HG03139 (cell line): ENCODE measurements around the gene ZNHIT1.
"Not testable (repeated sequence)": the region's sequence is repeated elsewhere in the genome, so short reads cannot be mapped to it uniquely, and the experiment has no call there.

ENCODE experiments used
- ATAC-seq: cut with Tn5 transposase; IDR thresholded peaks from one replicate; pipeline ENCODE4 v1.9.1; 2021; ENCODE audit not compliant: unreplicated experiment

ZNHIT1 gene

GRCh38 chr7:101186844-101187428 lies 31.0 kb upstream of the ZNHIT1 start:
- ATAC-seq, result no peak

GRCh38 chr7:101189109-101189508 lies 28.9 kb upstream of the ZNHIT1 start:
- no peak for ATAC-seq

- ATAC-seq, result no peak
These were observed 22.1 kb upstream of the ZNHIT1 start for GRCh38 chr7:101195884-101196283.

GRCh38 chr7:101197991-101198390 lies 20.0 kb upstream of the ZNHIT1 start:
- ATAC-seq, result no peak

- no peak for ATAC-seq
These were observed 19.5 kb upstream of the ZNHIT1 start for GRCh38 chr7:101198476-101198875.

GRCh38 chr7:101199522-101199921 lies 18.4 kb upstream of the ZNHIT1 start:
- not testable (repeated sequence) for ATAC-seq

GRCh38 chr7:101200504-101200861 lies 17.5 kb upstream of the ZNHIT1 start:
- no peak for ATAC-seq

GRCh38 chr7:101200862-101201599 lies 16.9 kb upstream of the ZNHIT1 start, which contains the start of gene MOGAT3:
Gene MOGAT3, minus strand, starts transcription at chr7:101201036. Its CDS starts 182 bp downstream, at chr7:101200854.
- ATAC-seq, result no peak

- no peak for ATAC-seq
These were observed 16.0 kb upstream of the ZNHIT1 start for GRCh38 chr7:101201695-101202602.

GRCh38 chr7:101202603-101202918 lies 15.4 kb upstream of the ZNHIT1 start:
- ATAC-seq, result no peak

- not testable (repeated sequence) for ATAC-seq
These were observed 13.9 kb upstream of the ZNHIT1 start for GRCh38 chr7:101203740-101204738.

GRCh38 chr7:101205901-101206664 lies 11.9 kb upstream of the ZNHIT1 start:
- no peak for ATAC-seq

- ATAC-seq, result no peak
These were observed 11.3 kb upstream of the ZNHIT1 start for GRCh38 chr7:101206665-101207042.

- ATAC-seq, result no peak
These were observed 10.5 kb upstream of the ZNHIT1 start for GRCh38 chr7:101207459-101207858.

GRCh38 chr7:101208794-101209193 lies 9.2 kb upstream of the ZNHIT1 start:
- no peak for ATAC-seq

- no peak for ATAC-seq
These were observed 7.8 kb upstream of the ZNHIT1 start for GRCh38 chr7:101210143-101210542.

GRCh38 chr7:101211501-101211900 lies 6.5 kb upstream of the ZNHIT1 start:
- no peak for ATAC-seq

GRCh38 chr7:101212014-101212413 lies 6.0 kb upstream of the ZNHIT1 start:
- no peak for ATAC-seq

GRCh38 chr7:101216001-101216859 lies 1.7 kb upstream of the ZNHIT1 start:
- no peak for ATAC-seq
